HCT116 (cell line): ENCODE measurements around the gene TCF23. TPM values are rescaled to one million over a fixed set of nuclear protein-coding genes. Genes with fewer than 3 reads are reported as not detected.
A peak's percentile ranks its signal among the peaks of the same experiment; 100 is the strongest.

Source experiments
- ATAC-seq: fragments of 200-7000 bp; cut with Tn5 transposase; 2 replicates; pipeline ENCODE4 v1.9.1; 2020; ENCODE audit warnings: mild to moderate bottlenecking, moderate library complexity
- BruUV-seq: library from RNA; stranded (reverse); fragments of 400-500 nt; replicated peaks from 2 replicates; lab custom pipeline; 2021; lab: Mats Ljungman, UMichigan
- CTCF ChIA-PET: fragments of 300-600 bp; sonication (Branson Sonifier 250); formaldehyde crosslinking; loops from one replicate; lab custom pipeline; 2021; ENCODE audit warnings: antibody characterized with exemption; lab: Charles Lee
- POLR2A ChIA-PET: fragments of 300-600, 350-600 bp; sonication (Branson Sonifier 250); formaldehyde crosslinking; loops from one replicate; lab custom pipeline; 2021; ENCODE audit warnings: antibody characterized with exemption; lab: Charles Lee
- RAD21 ChIA-PET, 2 experiments: fragments of 300-600 bp; sonication (Branson Sonifier 250); formaldehyde crosslinking; loops; one replicate each; lab custom pipeline; 2023; ENCODE audit warnings: low total read pairs in 2 of 2; ENCODE audit not compliant: uncharacterized antibody in 2 of 2, unreplicated experiment in 2 of 2, low non-redundant PET in 1 of 2; lab: Charles Lee
- DNase-seq: peaks from one replicate; pipeline ENCODE4 v3.0.0-alpha.2; 2010; ENCODE audit warnings: low read depth, low spot score
- H2AFZ ChIP-seq: fragments of 200-600 bp; shearing (Covaris generic), sonication (generic); 2 replicates; pipeline ENCODE4 v1.6.1; 2017; ENCODE audit warnings: low read depth, mixed run types, mixed read lengths, antibody characterized with exemption, low read length; ENCODE audit not compliant: poor library complexity, severe bottlenecking
- H3K27ac ChIP-seq: 2 replicates; pipeline ENCODE4 v1.5.1; 2012; ENCODE audit warnings: low read depth, low read length
- H3K27me3 ChIP-seq: fragments of 200-600 bp; sonication (generic); 2 replicates; pipeline ENCODE4 v1.6.1; 2016; ENCODE audit warnings: mixed run types, low read length, mixed read lengths; ENCODE audit not compliant: insufficient read depth
- H3K36me3 ChIP-seq, 2 experiments: fragments of 200-500 bp in 1 of 2; fragments of 200-600 bp in 1 of 2; sonication (Bioruptor generic) in 1 of 2; sonication (generic) in 1 of 2; 2 replicates each; pipeline versions ENCODE4 v1.5.1 to v1.6.1; 2014 to 2016; ENCODE audit warnings: low read length in 2 of 2, inconsistent platforms in 1 of 2, mixed read lengths in 1 of 2, mixed run types in 1 of 2; ENCODE audit not compliant: insufficient read depth in 2 of 2, control insufficient read depth in 1 of 2
- H3K4me1 ChIP-seq, 2 experiments: fragments of 200-600 bp in 1 of 2; sonication (generic) in 1 of 2; 2 replicates each; pipeline versions ENCODE4 v1.5.1 to v1.6.1; 2012 to 2017; ENCODE audit warnings: low read length in 2 of 2, inconsistent platforms in 1 of 2, mild to moderate bottlenecking in 1 of 2, mixed read lengths in 1 of 2, mixed run types in 1 of 2, moderate library complexity in 1 of 2; ENCODE audit not compliant: insufficient read depth in 2 of 2, control insufficient read depth in 1 of 2
- H3K4me2 ChIP-seq: fragments of 200-600 bp; sonication (generic); 2 replicates; pipeline ENCODE4 v1.6.1; 2017; ENCODE audit warnings: mixed run types, low read length, mixed read lengths
- H3K4me3 ChIP-seq, 2 experiments: fragments of 200-600 bp in 1 of 2; sonication (generic) in 1 of 2; replicated peaks in 1 of 2; 2 replicates each; pipeline ENCODE4 v1.5.1; 2011 to 2016; ENCODE audit warnings: low read length in 2 of 2, control low read depth in 1 of 2, low read depth in 1 of 2, mild to moderate bottlenecking in 1 of 2, mixed read lengths in 1 of 2, mixed run types in 1 of 2
- H3K79me2 ChIP-seq: fragments of 200-600 bp; sonication (generic); 2 replicates; pipeline ENCODE4 v1.6.1; 2017; ENCODE audit warnings: mild to moderate bottlenecking, mixed run types, low read length, moderate library complexity, mixed read lengths; ENCODE audit not compliant: insufficient read depth
- H3K9ac ChIP-seq: fragments of 200-600 bp; sonication (generic); 2 replicates; pipeline ENCODE4 v1.6.1; 2016; ENCODE audit warnings: low read length, mixed read lengths
- H3K9me2 ChIP-seq: fragments of 200-600 bp; sonication (generic), shearing (Covaris generic); 2 replicates; pipeline ENCODE4 v1.6.1; 2017; ENCODE audit warnings: mixed run types, mild to moderate bottlenecking, moderate library complexity; ENCODE audit not compliant: insufficient read depth
- H3K9me3 ChIP-seq, 2 experiments: fragments of 200-500 bp in 1 of 2; fragments of 200-600 bp in 1 of 2; sonication (Bioruptor generic) in 1 of 2; sonication (generic) in 1 of 2; 2 replicates each; pipeline ENCODE4 v1.6.1; 2014 to 2017; ENCODE audit warnings: low read length in 2 of 2, mixed read lengths in 2 of 2, inconsistent platforms in 1 of 2, low read depth in 1 of 2, mild to moderate bottlenecking in 1 of 2, mixed run types in 1 of 2, moderate library complexity in 1 of 2; ENCODE audit not compliant: control insufficient read depth in 1 of 2, insufficient read depth in 1 of 2
- H4K20me1 ChIP-seq: fragments of 200-600 bp; sonication (generic), shearing (Covaris generic); 2 replicates; pipeline ENCODE4 v1.6.1; 2017; ENCODE audit warnings: mixed run types, mild to moderate bottlenecking, moderate library complexity; ENCODE audit not compliant: insufficient read depth
- CTCF ChIP-seq, 3 experiments: fragments of 200-600 bp in 1 of 3; sonication (generic) in 1 of 3; IDR thresholded peaks in 2 of 3; conservative IDR thresholded peaks in 1 of 3; 2 replicates each; pipeline ENCODE4 v1.5.1; 2012 to 2017; ENCODE audit warnings: low read depth in 2 of 3, low read length in 2 of 3, antibody characterized with exemption in 1 of 3, borderline replicate concordance in 1 of 3, control low read depth in 1 of 3, mild to moderate bottlenecking in 1 of 3, mixed read lengths in 1 of 3, mixed run types in 1 of 3, moderate library complexity in 1 of 3; ENCODE audit not compliant: insufficient read depth in 1 of 3
- EGR1 ChIP-seq: IDR thresholded peaks from 2 replicates; pipeline ENCODE4 v1.6.1; 2012; ENCODE audit warnings: low read depth
- ELF1 ChIP-seq: IDR thresholded peaks from 2 replicates; pipeline ENCODE4 v1.6.1; 2012; ENCODE audit warnings: low read depth, borderline replicate concordance
- EZH2 ChIP-seq: fragments of 200-600 bp; sonication (generic); IDR thresholded peaks from 2 replicates; pipeline ENCODE4 v1.6.1; 2017; ENCODE audit warnings: antibody characterized with exemption, mixed run types
- EZH2phosphoT487 ChIP-seq: fragments of 200-600 bp; IDR thresholded peaks from 2 replicates; pipeline ENCODE4 v1.6.1; 2018; ENCODE audit warnings: antibody characterized with exemption, borderline replicate concordance
- FOSL1 ChIP-seq: IDR thresholded peaks from 2 replicates; pipeline ENCODE4 v1.6.1; 2012; ENCODE audit warnings: low read depth
- JUND ChIP-seq: IDR thresholded peaks from 2 replicates; pipeline ENCODE4 v1.6.1; 2012
- MAX ChIP-seq: IDR thresholded peaks from 2 replicates; pipeline ENCODE4 v1.6.1; 2012
- RAD21 ChIP-seq: IDR thresholded peaks from 2 replicates; pipeline ENCODE4 v1.6.1; 2012; ENCODE audit warnings: low read depth, mild to moderate bottlenecking
- SIN3A ChIP-seq: IDR thresholded peaks from 2 replicates; pipeline ENCODE4 v1.6.1; 2012; ENCODE audit warnings: low read depth
- TCF7L2 ChIP-seq: IDR thresholded peaks from 2 replicates; pipeline ENCODE4 v1.7.0; 2011; ENCODE audit warnings: borderline replicate concordance, inconsistent platforms; ENCODE audit not compliant: insufficient read depth, insufficient read length; ENCODE audit errors: extremely low read depth
- YY1 ChIP-seq: IDR thresholded peaks from 2 replicates; pipeline ENCODE4 v1.6.1; 2011; ENCODE audit warnings: low read length, low read depth, moderate library complexity, mild to moderate bottlenecking; ENCODE audit not compliant: insufficient replicate concordance; ENCODE audit errors: extremely low read depth
- ZBTB33 ChIP-seq: IDR thresholded peaks from 2 replicates; pipeline ENCODE4 v1.6.1; 2011; ENCODE audit warnings: mild to moderate bottlenecking, low read length, moderate library complexity; ENCODE audit not compliant: insufficient replicate concordance; ENCODE audit errors: extremely low read depth
- ZNF274 ChIP-seq: fragments of 200-500 bp; sonication (Bioruptor generic); IDR thresholded peaks from 2 replicates; pipeline ENCODE4 v1.6.1; 2014; ENCODE audit warnings: mild to moderate bottlenecking, low read depth, low read length, inconsistent platforms
- intact Hi-C: fragments of 100-400 bp; cut with micrococcal nuclease; formaldehyde crosslinking; loops from 2 replicates; pipeline ENCODE4 v1.10.0; 2022
- total RNA-seq: library from RNA; stranded (reverse); gene quantifications from one replicate; pipeline ENCODE4 v1.2.1, GENCODE V29; 2021; ENCODE audit not compliant: unreplicated experiment

Gene TCF23
- total RNA-seq, 1 experiment from 2014 or later, result not detected

- H3K27ac ChIP-seq, result peak overlapping the region; percentile 36; the same call in 1 of the 2 replicates
- CTCF ChIA-PET, result interaction anchor here (0.9 to 1.6 kb wide), 3 partner anchors 35 to 168 kb away, joined by 3 to 7 read pairs (median 5); no protein-coding TSS in a partner anchor
- peak overlapping the region; percentile 97; the same call in 1 of the 2 replicates for H3K9ac ChIP-seq
- H3K4me3 ChIP-seq, result peak overlapping the region; percentile 96 to 99
- RAD21 ChIA-PET, result no interaction called here
- no peaks in the 10 kb centered on the region for H3K9me3 ChIP-seq
- H3K27me3 ChIP-seq, result no peaks in the 10 kb centered on the region
- H3K4me1 ChIP-seq, result peaks cover 4 to 19% of the 10 kb centered on the region in 2 experiments; a peak in 3 of 4 replicates
- POLR2A ChIA-PET, result interaction anchor here (1.0 kb wide), 1 partner anchor 130 kb away, joined by 3 read pairs; no protein-coding TSS in a partner anchor
- H2AFZ ChIP-seq, result peak overlapping the region; percentile 71
- peak; percentile 82 for TF ChIP-seq EGR1
- no peak for TF ChIP-seq EZH2
- TF ChIP-seq YY1, result peak; percentile 98
- intact Hi-C loops, result no loop called here
- peak overlapping the region; percentile 95 for H3K4me2 ChIP-seq
- peaks cover 20% of the 10 kb centered on the region for H3K79me2 ChIP-seq
- BruUV-seq, result TSS peak; percentile 36
- ATAC-seq (no peak), DNase-seq (no peak)
- H4K20me1 ChIP-seq, result no peaks in the 10 kb centered on the region
- H3K9me2 ChIP-seq, result no peaks in the 10 kb centered on the region
- H3K36me3 ChIP-seq, result peaks cover 14 to 20% of the 10 kb centered on the region in 2 experiments; a peak in 3 of 4 replicates
These were observed 13.9 kb upstream of the TCF23 start for GRCh38 chr2:27134781-27135477.

GRCh38 chr2:27135478-27135955 is 13.3 kb upstream of the TCF23 start:
- DNase-seq (no peak), ATAC-seq (no peak)
- Histone ChIP-seq H3K4me1 (peaks cover 4 to 19% of the 10 kb centered on the region in 2 experiments; a peak in 3 of 4 replicates), H3K27ac (peak overlapping the region; percentile 36; the same call in 1 of the 2 replicates), H3K79me2 (peaks cover 20% of the 10 kb centered on the region), H3K9ac (no peak overlapping the region), H4K20me1 (no peaks in the 10 kb centered on the region), H3K9me2 (no peaks in the 10 kb centered on the region), H2AFZ (no peak overlapping the region), H3K9me3 (no peaks in the 10 kb centered on the region), H3K4me3 (no peak overlapping the region), H3K27me3 (no peaks in the 10 kb centered on the region), H3K4me2 (no peak overlapping the region), H3K36me3 (peaks cover 12 to 20% of the 10 kb centered on the region in 2 experiments; a peak in 3 of 4 replicates)
- ChIA-PET RAD21 (no interaction called here), CTCF (no interaction called here), POLR2A (no interaction called here)
- no TSS peak for BruUV-seq
- intact Hi-C loops, result no loop called here
- TF ChIP-seq JUND, result no peak
- TF ChIP-seq FOSL1, result no peak
- no peak for TF ChIP-seq EZH2phosphoT487
- no peak for TF ChIP-seq MAX
- TF ChIP-seq ZBTB33, result no peak
- no peak for TF ChIP-seq SIN3A
- no peak for TF ChIP-seq YY1
- TF ChIP-seq CTCF (IDR thresholded peaks at IDR 0.05 in 2 of 3, conservative IDR thresholded peaks at IDR 0.05 in 1 of 3; ENCODE audit: borderline replicate concordance in 1 of 3, insufficient read depth in 1 of 3, low read depth in 2 of 3, low read length in 2 of 3), result no peak
- no peak for TF ChIP-seq ZNF274
- no peak for TF ChIP-seq EZH2
- no peak for TF ChIP-seq TCF7L2
- TF ChIP-seq ELF1, result no peak
- TF ChIP-seq RAD21, result no peak
